MCF 10A (cell line): Measurements from ENCODE around the gene SMARCD2. TPM values are rescaled to one million over a fixed set of nuclear protein-coding genes. Genes with fewer than 3 reads are reported as not detected.
"Not testable (repeated sequence)": the region's sequence is repeated elsewhere in the genome, so short reads cannot be mapped to it uniquely, and the experiment has no call there.

Experiments used
- BruUV-seq: library from RNA; stranded (reverse); fragments of 400-500 nt; replicated peaks from 2 replicates; lab custom pipeline; 2021; lab: Mats Ljungman, UMichigan
- CTCF ChIA-PET: fragments of 300-600 bp; sonication (Branson Sonifier 250); formaldehyde crosslinking; extraction: SDS; loops from one replicate; lab custom pipeline; 2021; ENCODE audit warnings: antibody characterized with exemption, inconsistent platforms; lab: Yijun Ruan, JAX
- POLR2A ChIA-PET: fragments of 300-600, 350-650 bp; sonication (Branson Sonifier 250); formaldehyde crosslinking; extraction: SDS; loops from one replicate; lab custom pipeline; 2020; ENCODE audit warnings: antibody characterized with exemption, inconsistent platforms; lab: Yijun Ruan, JAX
- DNase-seq: peaks from one replicate; pipeline ENCODE4 v3.0.0-alpha.2; 2018; ENCODE audit not compliant: unreplicated experiment
- H3K27ac Mint-ChIP-seq: one replicate; pipeline ENCODE4 v1.8.0; 2022; ENCODE audit warnings: mild to moderate bottlenecking, low read depth, mixed read lengths; ENCODE audit not compliant: unreplicated experiment
- H3K27me3 Mint-ChIP-seq: one replicate; pipeline ENCODE4 v1.8.0; 2022; ENCODE audit warnings: mixed read lengths; ENCODE audit not compliant: insufficient read depth, unreplicated experiment
- H3K36me3 Mint-ChIP-seq: one replicate; pipeline ENCODE4 v1.8.0; 2022; ENCODE audit warnings: mild to moderate bottlenecking, moderate library complexity, mixed read lengths; ENCODE audit not compliant: insufficient read depth, unreplicated experiment
- H3K4me1 Mint-ChIP-seq: one replicate; pipeline ENCODE4 v1.8.0; 2022; ENCODE audit warnings: mixed read lengths; ENCODE audit not compliant: insufficient read depth, unreplicated experiment
- H3K4me3 Mint-ChIP-seq: one replicate; pipeline ENCODE4 v1.8.0; 2022; ENCODE audit warnings: mild to moderate bottlenecking, moderate library complexity, mixed read lengths; ENCODE audit not compliant: unreplicated experiment
- H3K9me3 Mint-ChIP-seq: one replicate; pipeline ENCODE4 v1.8.0; 2022; ENCODE audit warnings: mixed read lengths; ENCODE audit not compliant: unreplicated experiment
- intact Hi-C: fragments of 100-400 bp; cut with micrococcal nuclease; formaldehyde crosslinking; loops from 2 replicates; pipeline ENCODE4 v1.14.1; 2022
- total RNA-seq: library from RNA; stranded (reverse); gene quantifications from 2 replicates; pipeline ENCODE4 v1.2.3, GENCODE V29; 2022
- TF ChIP-seq, protein P1 (sequence below): fragments of 200-600 bp; IDR thresholded peaks from one replicate; pipeline ENCODE4 v1.8.0; 2022; ENCODE audit warnings: antibody characterized with exemption, mild to moderate bottlenecking; ENCODE audit not compliant: unreplicated experiment

SMARCD2 gene
- total RNA-seq, 1 experiment from 2014 or later, result 54.6 TPM

DNA sequence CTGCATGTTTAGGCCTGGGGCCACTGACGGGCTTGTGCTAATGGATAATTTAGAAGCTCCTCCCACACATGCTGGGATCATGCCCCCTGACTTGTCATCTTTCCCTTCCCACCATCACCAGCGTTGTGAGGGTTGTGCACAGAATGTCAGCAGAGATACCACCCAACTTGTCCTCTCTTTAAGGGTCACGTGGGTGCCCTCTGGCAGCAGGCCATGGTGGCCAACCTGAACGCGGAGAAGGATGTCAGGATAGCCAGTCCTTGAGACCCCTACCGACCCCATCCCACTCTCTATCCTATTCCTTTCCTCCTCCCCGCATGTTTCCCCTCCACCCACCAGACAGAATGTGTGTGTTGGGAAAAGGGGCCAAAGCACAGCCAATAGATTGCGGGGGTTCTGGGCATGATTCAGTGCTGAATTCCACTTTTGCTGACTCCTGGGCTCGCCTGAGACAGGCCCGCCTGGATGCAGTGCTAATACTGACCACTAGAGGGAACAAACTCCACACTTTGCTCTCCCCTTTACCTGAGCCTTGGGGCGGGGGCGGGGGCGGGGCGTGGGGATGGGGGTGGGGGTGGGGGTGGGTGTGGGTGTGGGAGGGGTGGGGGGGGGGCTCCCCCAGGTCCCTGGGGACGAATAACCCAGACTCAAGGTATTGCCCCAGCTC is 39.6 kb upstream of the SMARCD2 start, which contains the start of gene GH2:
Gene GH2, minus strand, starts transcription at position 10 of the 667 bp plus-strand sequence. CDS start 143 bp downstream, outside the sequence.
- Mint-ChIP-seq H3K27ac (no peak within 1 kb of the TSS), H3K27me3 (peaks cover 38% of the 10 kb centered on the region), H3K4me1 (no peaks in the 10 kb centered on the region), H3K36me3 (no peaks in the 10 kb centered on the region), H3K4me3 (no peak within 1 kb of the TSS), H3K9me3 (no peaks in the 10 kb centered on the region)
- DNase-seq, result peak; percentile 54
- TF ChIP-seq, protein P1, sequence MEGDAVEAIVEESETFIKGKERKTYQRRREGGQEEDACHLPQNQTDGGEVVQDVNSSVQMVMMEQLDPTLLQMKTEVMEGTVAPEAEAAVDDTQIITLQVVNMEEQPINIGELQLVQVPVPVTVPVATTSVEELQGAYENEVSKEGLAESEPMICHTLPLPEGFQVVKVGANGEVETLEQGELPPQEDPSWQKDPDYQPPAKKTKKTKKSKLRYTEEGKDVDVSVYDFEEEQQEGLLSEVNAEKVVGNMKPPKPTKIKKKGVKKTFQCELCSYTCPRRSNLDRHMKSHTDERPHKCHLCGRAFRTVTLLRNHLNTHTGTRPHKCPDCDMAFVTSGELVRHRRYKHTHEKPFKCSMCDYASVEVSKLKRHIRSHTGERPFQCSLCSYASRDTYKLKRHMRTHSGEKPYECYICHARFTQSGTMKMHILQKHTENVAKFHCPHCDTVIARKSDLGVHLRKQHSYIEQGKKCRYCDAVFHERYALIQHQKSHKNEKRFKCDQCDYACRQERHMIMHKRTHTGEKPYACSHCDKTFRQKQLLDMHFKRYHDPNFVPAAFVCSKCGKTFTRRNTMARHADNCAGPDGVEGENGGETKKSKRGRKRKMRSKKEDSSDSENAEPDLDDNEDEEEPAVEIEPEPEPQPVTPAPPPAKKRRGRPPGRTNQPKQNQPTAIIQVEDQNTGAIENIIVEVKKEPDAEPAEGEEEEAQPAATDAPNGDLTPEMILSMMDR, result peak; percentile 54
- no TSS peak for BruUV-seq
- intact Hi-C loops, result no loop called here
- ChIA-PET CTCF (interaction anchor here (0.6 to 2.6 kb wide), 11 partner anchors 15 to 349 kb away, joined by 3 to 15 read pairs (median 4); no protein-coding TSS in a partner anchor), POLR2A (no interaction called here)

DNA sequence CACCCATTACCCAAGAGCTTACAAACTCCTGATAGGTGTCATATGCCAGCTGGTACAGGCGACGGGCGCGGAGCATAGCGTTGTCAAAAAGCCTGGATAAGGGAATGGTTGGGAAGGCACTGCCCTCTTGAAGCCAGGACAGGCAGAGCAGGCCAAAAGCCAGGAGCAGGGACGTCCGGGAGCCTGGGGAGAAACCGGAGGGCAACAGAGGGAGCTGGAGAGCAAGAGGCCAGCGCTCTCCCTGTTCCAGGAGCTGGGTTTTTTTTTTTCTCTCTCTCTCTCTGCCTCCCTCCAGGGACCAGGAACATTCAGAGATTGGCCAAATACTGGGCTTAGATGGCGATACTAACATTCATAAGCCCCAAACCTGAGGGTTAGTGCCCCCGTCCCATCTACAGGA is 38.9 kb upstream of the SMARCD2 start:
- H3K9me3 Mint-ChIP-seq, H3K36me3 Mint-ChIP-seq, POLR2A ChIA-PET, H3K4me1 Mint-ChIP-seq, H3K4me3 Mint-ChIP-seq, DNase-seq, intact Hi-C loops, H3K27ac Mint-ChIP-seq, BruUV-seq: not testable (repeated sequence)
- CTCF ChIA-PET, result interaction anchor here (0.7 to 1.0 kb wide), 4 partner anchors 8 to 161 kb away, joined by 3 to 4 read pairs (median 4); no protein-coding TSS in a partner anchor
- peaks cover 33% of the 10 kb centered on the region for H3K27me3 Mint-ChIP-seq

DNA sequence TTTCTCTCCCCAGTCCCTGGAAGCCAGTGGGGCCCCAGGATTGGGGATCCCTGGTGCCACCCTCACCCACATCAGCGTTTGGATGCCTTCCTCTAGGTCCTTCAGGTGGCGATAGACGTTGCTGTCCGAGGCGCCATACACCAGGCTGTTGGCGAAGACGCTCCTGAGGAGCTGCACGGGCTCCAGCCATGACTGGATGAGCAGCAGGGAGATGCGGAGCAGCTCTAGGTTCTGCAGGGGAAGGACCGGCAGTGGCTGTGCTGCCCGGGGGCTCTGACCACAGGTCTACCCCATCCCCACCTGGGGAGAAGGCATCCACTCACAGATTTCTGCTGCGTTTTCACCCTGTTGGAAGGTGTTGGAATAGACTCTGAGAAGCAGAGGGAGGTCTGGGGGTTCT is 38.2 kb upstream of the SMARCD2 start:
- TF ChIP-seq, protein P1, result no peak

DNA sequence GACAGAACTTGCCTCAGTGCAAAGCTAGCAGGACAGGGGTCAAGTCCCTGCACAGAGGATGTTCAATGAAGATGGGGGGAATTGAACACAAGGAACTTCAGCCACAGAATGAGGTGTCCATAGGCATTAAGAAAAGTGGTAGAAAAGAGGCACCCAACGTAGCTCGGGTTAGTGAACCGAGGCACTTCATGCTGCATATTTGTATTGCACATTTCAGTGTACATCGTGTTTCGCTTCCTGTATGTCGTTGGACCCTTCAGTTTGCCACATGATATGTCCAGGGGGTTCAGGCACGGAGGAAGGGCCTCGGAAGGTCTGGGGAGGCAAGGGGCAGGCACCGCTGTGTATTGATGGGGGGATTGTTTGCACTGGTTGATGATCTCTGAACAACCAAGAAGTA is 35.9 kb upstream of the SMARCD2 start:
- DNase-seq, result not testable (repeated sequence)

More for the DNA sequence above, 38.2 kb upstream of the SMARCD2 start:
- Mint-ChIP-seq H3K36me3 (no peaks in the 10 kb centered on the region), H3K27ac (no peak overlapping the region), H3K9me3 (no peaks in the 10 kb centered on the region), H3K27me3 (peaks cover 37% of the 10 kb centered on the region), H3K4me3 (no peak overlapping the region), H3K4me1 (no peaks in the 10 kb centered on the region)
- DNase-seq, result no peak
- ChIA-PET POLR2A (no interaction called here), CTCF (interaction anchor here (0.6 to 1.0 kb wide), 4 partner anchors 9 to 129 kb away, joined by 3 to 4 read pairs (median 4); no protein-coding TSS in a partner anchor)
- BruUV-seq, result no TSS peak
- intact Hi-C loops, result no loop called here

DNA sequence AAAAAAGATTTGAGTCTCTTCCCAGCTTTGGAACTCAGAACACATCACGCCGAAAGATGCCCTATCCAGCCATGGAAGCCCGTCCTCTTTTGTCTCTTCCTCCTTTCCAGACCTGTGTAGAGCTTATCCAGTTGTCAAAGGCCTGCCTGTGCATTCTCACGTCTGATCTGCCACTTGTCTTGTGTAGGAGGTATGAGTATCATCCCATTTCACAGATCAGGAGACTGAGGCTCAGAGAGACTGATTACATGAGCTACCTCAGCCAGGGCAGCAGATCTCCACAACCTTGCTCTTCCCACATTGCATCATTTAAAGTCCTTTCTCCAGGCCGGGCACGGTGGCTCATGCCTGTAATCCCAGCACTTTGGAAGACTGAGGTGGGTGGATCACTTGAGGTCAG is 32.2 kb upstream of the SMARCD2 start:
- POLR2A ChIA-PET, intact Hi-C loops, H3K27ac Mint-ChIP-seq, DNase-seq, CTCF ChIA-PET, H3K9me3 Mint-ChIP-seq, H3K36me3 Mint-ChIP-seq, H3K4me1 Mint-ChIP-seq, BruUV-seq, H3K4me3 Mint-ChIP-seq: not testable (repeated sequence)
- H3K27me3 Mint-ChIP-seq, result peaks cover 38% of the 10 kb centered on the region

More for the DNA sequence above, 35.9 kb upstream of the SMARCD2 start:
- H3K9me3 Mint-ChIP-seq, H3K4me3 Mint-ChIP-seq, H3K36me3 Mint-ChIP-seq, H3K27ac Mint-ChIP-seq, POLR2A ChIA-PET, BruUV-seq, intact Hi-C loops, H3K4me1 Mint-ChIP-seq: not testable (repeated sequence)
- H3K27me3 Mint-ChIP-seq, result peaks cover 38% of the 10 kb centered on the region
- CTCF ChIA-PET, result interaction anchor here (0.7 kb wide), 1 partner anchor 33 kb away, joined by 3 read pairs; the partner anchor contains the start of gene CSHL1

DNA sequence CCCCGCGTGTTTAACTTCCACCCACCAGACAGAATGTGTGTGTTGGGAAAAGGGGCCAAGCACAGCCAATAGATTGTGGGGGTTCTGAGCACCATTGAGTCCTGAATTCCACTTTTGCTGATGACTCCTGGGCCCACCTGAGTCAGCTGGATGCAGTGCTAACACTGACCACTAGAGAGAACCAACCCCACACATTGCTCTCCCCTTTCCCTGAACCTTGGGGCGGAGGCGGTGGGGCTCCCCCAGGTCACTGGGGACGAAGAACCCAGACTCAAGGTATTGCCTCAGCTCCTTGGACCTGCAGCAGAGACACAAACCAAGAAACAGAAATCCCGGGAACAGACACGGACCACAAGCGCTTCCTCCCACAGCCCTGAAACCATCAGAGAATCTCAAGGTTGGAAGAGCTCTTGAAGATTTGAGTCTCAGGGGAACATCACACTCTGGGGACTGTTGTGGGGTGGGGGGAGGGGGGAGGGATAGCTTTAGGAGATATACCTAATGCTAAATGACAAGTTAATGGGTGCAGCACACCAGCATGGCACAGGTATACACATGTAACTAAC is 31.7 kb upstream of the SMARCD2 start:
- intact Hi-C loops, H3K27ac Mint-ChIP-seq, POLR2A ChIA-PET, CTCF ChIA-PET, H3K9me3 Mint-ChIP-seq, H3K4me3 Mint-ChIP-seq, H3K4me1 Mint-ChIP-seq, H3K36me3 Mint-ChIP-seq, BruUV-seq, DNase-seq: not testable (repeated sequence)
- peaks cover 32% of the 10 kb centered on the region for H3K27me3 Mint-ChIP-seq

DNA sequence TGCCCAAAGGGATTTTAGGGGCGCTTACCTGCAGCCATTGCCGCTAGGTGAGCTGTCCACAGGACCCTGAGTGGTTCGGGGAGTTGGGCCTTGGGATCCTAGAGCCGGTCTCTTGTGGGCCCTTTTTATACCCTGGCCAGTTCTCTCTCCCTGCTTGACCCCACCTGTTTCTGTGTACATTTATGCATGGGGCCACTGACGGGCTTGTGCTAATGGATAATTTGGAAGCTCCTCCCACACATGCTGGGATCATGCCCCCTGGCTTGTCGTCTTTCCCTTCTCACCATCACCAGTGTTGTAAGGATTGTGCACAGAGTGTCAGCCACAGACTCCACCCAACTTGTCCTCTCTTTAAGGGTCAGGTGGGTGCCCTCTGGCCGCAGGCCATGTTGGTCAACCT is 31.1 kb upstream of the SMARCD2 start, which contains the start of gene CSH2:
Gene CSH2, minus strand, starts transcription at position 101 of the 400 bp plus-strand sequence. Its CDS starts 63 bp downstream, at position 38.
- H3K9me3 Mint-ChIP-seq, DNase-seq, intact Hi-C loops, H3K4me3 Mint-ChIP-seq, H3K4me1 Mint-ChIP-seq, CTCF ChIA-PET, H3K27ac Mint-ChIP-seq, BruUV-seq, H3K36me3 Mint-ChIP-seq, POLR2A ChIA-PET: not testable (repeated sequence)
- H3K27me3 Mint-ChIP-seq, result peaks cover 26% of the 10 kb centered on the region
